HG03066 (cell line): ENCODE measurements around the gene CTSA.

Experiments used
- ATAC-seq: cut with Tn5 transposase; IDR thresholded peaks from one replicate; pipeline ENCODE4 v1.9.1; 2021; ENCODE audit warnings: low read depth; ENCODE audit not compliant: unreplicated experiment

The CTSA gene

DNA sequence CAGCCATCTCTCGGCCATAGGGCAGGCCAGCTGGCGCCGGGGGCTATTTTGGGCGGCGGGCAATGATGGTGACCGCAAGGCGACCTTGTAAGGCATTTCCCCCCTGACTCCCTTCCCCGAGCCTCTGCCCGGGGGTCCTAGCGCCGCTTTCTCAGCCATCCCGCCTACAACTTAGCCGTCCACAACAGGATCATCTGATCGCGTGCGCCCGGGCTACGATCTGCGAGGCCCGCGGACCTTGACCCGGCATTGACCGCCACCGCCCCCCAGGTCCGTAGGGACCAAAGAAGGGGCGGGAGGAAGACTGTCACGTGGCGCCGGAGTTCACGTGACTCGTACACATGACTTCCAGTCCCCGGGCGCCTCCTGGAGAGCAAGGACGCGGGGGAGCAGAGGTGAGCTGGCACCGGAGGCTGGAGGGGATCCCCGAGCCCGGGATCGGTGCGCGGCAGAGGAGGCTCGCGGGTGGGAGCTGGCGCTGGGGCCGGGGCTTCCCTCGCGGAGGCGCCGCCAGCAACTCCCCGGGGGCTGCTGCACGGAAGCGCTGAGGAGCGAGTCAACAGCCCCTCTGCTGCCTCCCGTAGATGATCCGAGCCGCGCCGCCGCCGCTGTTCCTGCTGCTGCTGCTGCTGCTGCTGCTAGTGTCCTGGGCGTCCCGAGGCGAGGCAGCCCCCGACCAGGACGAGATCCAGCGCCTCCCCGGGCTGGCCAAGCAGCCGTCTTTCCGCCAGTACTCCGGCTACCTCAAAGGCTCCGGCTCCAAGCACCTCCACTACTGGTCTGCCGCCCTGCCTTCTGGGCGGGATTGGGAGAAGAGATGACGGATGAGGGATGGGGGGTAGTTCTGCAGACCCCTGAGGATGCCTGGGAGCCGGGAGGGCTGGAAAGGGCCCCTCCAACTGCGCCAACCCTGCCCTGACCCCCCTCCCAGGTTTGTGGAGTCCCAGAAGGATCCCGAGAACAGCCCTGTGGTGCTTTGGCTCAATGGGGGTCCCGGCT is at the start of gene CTSA, which contains the start of gene NEURL2:
Gene CTSA, plus strand, starts transcription at position 351 of the 999 bp plus-strand sequence. Its CDS starts 234 bp downstream, at position 585.
Gene NEURL2, minus strand, starts transcription at position 224 of the 999 bp plus-strand sequence. Its CDS starts 217 bp downstream, at position 7.
- peak; percentile 72 for ATAC-seq

DNA sequence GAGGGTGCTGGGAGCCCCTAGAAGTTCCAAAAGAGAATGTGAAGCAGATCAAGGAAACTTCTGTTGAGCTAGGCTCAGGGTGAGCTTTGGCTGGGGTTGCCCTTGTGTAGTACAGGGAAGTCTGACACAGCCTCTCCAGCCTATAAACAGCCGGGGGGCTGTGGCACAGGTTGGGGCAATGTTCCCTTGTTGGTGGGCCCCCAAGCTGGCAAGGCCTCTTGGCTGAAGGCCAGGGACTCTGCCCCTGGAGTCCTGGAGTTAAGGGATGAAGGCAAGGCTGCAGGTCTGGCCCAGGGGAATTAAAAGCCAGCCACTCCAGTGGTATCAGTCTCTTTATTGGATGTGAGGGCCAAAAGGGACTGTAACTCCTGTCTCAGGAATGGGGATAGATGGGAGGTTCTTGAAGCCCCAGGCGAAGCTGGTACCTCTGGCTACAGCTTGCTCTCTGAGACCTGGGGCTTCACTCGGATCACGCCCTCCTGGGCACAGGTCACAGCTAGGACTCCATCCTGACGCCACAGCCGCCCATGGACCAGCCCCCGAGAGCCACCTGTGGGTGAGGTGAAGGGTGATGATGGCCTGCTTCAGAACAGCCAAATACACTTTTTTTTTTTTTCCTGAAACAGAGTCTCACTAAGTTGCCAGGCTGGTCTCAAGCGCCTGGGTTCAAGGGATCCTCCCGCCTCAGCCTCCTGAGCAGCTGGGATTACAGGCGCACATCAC is 49.6 kb upstream of the CTSA start:
- ATAC-seq: no peak

DNA sequence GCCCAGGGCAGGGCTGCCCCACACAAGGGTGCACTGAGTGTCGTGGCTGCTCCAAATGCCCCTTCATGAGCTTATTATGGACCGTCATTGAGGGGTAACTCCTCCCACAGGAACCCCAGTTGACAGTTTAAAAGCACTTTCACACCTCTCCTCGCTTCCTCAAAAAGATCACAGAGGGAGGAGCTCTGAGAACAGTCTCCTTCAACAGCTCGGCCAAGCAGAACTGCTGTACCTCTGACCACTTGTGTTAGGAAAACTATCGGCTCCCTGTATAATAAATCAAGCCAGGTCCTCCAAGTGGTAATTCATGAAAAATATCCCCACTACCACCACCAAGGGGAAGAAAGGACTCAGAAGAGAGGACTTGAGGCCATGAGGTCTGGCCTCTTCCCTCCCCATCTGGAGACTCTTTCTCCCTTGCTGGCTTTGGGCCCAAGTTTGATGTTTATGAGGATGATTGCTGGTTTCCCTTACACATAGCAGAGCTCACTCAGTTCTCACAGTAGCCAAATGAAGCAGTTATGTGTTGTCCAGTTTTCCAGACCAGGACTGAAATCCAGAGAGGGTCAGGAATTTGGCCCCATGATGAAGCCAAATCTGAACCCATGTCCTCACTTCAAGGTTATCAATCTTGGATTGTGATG is 48.8 kb upstream of the CTSA start:
- peak; percentile 70 for ATAC-seq

DNA sequence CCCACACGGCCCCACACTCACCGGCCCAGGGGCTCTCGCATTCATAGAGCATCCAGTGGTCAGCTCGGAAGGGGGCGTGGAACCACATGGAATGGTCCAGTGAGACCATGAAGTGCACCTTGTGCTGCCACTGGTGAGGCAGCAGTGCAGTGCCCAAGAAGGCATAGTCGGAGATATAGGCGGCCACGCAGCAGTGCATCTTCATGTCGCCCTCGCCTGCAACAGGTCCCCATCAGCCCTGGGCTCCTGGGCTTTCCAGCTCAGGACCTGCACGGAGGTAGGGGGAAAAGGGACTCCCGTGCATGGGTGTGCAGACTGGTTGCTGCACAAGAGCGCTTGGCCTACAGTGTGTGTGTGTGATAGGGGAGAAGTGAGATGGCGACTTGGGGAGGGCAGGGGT is 47.6 kb upstream of the CTSA start:
- no peak for ATAC-seq

DNA sequence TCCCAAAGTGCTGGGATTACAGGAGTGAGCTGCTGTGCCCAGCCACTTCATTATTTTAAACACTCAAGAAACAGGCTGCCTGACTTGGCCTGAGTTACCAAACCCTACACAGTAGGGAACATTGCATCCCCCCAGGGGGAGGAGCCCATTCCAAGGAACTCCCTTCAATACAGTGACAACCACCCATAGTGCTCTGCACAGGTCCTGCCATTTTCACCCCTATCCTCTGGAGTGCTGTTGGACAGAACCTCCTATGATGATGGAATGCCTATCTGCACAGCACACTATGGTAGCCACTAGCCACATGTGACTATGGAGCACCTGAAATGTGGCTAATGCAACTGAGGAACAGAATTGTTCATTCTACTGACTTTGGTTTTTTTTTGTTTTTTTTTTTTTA is 45.7 kb upstream of the CTSA start:
- no peak for ATAC-seq

DNA sequence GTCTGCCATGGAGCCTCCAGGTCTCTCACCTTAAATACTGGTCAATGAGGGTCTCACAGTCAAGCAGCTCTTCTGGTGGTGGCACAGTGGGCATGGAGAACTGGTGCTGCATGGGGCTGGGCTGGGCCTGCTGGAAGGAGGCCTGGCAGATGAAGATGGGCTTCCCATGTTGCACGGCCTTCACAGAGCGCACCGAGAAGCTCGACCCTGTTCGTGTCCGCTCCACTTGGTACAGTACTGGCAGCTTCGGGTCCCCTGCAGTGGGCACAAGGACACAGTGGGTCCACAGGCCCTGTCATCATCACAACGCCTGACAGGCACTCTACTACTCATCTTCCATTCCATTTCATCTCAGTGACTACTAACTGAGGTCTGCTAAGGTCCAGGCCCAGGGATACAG is 42.7 kb upstream of the CTSA start:
- no peak for ATAC-seq

DNA sequence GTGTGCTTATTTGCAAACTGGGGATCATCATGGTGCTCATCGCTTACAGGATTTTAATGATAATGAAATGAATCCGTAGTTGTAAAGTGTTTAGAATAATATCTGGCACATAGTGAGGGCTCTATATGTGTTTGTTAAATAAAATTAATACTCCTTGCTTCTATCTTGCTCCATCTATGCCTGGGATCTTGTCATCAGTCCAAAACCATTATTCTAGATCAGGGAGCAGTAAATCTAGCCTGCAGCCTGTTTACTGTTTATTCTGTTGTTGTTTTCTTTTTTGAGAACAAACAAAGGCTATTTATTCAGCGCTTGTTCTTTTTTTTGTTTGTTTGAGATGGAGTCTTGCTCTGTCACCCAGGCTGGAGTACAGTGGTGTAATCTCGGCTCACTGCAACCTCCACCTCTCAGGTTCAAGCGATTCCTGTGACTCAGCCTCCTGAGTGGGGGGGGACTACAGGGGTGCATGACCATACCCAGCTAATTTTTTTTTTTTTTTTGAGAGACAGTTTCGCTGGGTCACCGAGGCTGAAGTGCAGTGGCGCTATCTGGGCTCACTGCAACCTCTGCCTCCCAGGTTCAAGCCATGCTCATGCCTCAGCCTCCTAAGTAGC is 42.1 kb upstream of the CTSA start:
- ATAC-seq: no peak

DNA sequence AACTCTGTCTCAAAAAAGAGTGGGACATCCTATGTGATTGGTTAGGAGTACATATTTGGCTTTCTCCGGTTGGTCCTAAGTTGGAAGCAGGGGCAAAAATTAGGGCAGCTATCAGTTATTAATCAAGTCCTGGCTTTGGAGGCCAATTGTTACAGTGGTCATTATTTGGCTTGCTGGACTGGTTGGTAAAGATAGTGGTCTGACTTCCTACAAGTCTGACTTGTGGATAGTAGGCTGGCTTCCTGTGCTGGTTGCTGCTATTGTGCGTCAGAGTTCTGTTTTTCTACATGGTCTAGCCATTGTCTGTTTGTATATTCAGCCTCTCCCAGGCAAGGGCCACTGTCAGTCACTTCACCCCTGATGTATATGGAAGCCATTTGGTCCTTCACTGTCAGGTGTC is 40.9 kb upstream of the CTSA start:
- no peak for ATAC-seq

DNA sequence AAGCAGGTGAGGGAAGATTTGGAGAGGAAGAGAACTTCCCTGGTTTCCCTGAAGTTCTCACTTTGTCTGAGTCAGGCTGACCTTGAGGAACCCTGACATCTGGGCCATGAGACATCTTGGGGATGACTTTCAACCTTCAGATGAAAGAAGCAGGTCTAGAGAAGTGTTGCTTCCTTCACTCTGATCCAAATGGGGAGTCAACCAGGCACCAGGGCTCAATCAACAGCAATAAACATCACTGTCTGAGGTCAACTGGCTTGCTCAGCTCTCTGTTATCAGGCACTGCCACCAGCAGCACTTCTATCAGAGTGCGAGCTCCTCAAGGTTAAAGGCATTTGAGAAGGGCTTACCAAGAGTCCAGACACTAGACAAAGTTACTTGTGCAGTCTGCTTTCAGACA is 40.2 kb upstream of the CTSA start:
- no peak for ATAC-seq

DNA sequence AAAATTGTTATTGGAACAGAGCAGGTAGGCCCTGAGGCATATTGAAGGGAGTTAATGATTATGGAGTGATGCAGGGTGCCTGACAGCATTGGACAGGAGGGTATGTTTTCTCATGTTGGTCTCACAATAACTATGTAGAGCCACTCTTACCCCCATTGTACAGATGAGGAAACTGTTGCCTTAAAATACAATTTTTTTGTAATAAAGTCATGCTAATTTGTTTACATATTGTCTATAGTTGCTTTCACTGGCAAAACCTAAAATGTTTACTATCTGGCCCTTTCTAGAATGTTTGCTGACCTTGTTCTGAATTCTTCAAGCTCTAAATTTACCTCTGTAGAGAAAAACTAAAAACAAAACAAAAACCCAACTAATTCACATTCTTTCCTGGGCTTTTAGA is 39.6 kb upstream of the CTSA start:
- no peak for ATAC-seq

DNA sequence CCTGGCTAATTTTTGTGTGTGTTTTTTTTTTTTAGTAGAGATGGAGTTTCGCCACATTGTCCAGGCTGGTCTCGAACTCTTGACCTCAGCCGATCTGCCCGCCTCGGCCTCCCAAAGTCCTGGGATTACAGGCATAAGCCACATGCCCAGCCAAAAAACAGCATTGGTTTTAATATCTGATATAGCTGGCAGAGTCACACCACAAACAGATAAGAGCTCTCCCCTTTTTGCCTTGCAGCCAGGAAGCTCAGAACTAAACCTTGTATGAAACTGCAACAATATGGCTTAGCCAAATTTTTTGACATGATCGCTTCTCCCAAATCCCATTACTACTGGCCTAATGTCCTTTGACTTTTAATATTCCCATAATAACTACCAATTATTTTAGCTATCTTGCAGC is 38.8 kb upstream of the CTSA start:
- ATAC-seq: no peak

DNA sequence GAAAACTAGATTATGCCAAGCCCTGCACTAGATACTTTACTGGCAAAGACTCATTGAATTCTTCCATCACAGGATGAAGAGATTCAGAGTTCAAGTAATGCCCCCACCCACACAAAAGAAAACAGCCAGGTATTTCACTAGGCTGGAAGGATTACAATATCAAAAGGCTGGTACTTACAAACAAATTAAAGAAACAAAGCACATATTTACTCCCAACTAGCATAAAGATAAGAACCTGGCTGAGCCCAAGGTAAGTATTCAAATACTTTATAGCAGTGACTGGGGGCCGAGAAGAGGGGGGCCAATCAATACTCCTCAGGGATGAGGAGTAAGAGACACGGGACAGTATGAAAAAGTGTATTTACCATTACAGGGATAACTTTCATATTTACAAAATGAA is 37.7 kb upstream of the CTSA start:
- ATAC-seq: no peak

DNA sequence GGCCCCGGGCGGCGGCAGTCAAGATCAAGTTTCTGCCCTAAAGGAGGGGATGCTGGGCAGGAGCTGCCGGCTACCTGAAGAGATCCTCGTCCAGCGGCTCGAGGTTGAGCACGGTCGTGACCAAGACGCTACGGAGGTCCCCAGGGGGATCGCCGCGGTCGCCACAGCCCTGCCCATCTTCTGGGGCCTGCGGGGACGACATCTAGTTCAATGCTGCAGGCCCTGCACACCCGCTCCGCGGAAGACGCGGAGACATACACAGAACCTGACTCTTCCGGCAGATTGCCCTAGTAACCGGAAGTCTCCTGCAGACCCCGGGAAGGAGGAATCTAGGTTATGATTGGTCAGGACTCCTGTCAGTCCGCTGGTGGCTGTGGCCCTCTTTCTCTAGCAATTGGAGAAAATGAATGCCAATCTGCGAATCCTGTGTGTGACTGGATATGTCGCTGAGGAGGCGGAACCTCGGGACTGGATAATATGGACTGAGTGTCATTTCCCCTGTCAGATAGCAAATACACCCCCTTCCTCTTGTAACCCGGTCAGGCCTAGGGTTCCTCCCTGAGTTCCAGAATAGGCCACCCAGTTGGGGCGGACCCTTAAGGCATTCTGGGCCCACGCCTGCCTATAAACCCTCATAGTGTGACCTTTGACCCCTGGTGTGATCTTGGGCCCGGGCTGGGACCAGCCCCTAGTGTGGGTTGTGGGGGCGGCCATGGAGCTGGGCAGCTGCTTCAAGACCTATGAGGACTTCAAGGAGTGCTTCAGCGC is 33.8 kb upstream of the CTSA start, which contains the start of the genes ACOT8 and ZSWIM3:
Gene ACOT8, minus strand, starts transcription at position 279 of the 768 bp plus-strand sequence. Its CDS starts 77 bp downstream, at position 202.
Gene ZSWIM3, plus strand, starts transcription at position 501 of the 768 bp plus-strand sequence. Its CDS starts 212 bp downstream, at position 713.
- ATAC-seq: peak; percentile 96

DNA sequence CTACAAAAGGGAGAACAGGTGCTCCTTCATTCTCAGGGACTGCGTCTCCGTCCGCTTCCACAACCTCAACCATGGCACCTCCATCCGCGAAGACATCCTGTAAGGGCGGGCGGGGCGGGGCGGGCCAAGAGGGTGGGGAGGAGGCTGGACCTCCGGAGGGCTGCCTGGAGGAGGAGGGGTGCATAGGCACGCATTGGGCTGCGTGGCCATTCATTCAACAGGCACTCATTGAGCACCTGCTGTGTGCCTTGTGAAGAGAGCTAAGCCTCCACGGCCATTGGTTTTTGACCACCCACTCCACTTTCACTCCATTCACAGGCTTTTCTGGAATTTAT is 33.3 kb upstream of the CTSA start:
- ATAC-seq: peak; percentile 27

DNA sequence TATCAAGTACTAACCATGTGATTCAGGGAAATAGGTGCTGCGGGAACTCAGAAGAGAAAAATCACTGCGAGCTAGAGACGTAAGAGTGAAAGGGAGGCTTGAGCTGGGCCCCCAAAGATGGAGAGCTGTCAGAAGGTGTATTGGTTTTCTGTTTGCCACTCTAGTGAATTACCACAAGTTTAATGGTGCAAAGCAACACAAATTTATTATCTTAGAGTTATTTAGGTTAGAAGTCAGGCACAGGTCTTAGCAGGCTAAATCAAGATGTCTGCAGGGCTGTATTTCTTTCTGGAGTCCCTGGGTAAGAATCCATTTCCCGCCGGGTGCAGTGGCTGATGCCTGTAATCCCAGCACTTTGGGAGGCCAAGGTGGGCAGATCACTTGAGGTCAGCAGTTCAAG is 31.2 kb upstream of the CTSA start:
- no peak for ATAC-seq

DNA sequence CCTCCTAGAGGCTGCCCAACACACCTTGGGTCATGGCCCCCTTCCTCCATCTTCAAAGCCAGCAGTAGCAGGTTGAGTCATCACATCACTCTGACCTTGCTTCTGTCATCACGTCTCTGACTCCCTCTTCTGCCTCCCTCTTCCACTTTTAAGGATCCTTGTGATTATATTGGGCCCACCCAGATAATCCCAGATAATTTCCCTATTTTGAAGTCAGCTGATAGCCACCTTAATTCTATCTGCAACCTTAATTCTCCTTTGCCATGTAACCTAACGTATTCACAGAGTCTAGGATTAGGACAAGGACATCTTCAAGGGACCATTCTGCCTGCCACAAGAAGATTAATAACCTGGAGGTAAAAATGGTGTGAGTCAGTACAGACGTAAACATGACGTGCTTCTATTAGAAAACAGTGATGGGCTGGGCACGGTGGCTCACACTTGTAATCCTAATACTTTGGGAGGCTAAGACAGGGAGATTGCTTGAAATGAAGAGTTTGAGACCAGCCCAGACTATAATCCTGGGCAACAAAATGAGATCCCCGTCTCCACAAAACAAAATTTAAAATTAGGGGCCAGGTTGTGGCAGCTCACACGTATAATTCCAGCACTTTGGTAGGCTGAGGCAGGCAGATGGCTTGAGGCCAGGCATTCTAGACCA is 30.4 kb upstream of the CTSA start:
- no peak for ATAC-seq

DNA sequence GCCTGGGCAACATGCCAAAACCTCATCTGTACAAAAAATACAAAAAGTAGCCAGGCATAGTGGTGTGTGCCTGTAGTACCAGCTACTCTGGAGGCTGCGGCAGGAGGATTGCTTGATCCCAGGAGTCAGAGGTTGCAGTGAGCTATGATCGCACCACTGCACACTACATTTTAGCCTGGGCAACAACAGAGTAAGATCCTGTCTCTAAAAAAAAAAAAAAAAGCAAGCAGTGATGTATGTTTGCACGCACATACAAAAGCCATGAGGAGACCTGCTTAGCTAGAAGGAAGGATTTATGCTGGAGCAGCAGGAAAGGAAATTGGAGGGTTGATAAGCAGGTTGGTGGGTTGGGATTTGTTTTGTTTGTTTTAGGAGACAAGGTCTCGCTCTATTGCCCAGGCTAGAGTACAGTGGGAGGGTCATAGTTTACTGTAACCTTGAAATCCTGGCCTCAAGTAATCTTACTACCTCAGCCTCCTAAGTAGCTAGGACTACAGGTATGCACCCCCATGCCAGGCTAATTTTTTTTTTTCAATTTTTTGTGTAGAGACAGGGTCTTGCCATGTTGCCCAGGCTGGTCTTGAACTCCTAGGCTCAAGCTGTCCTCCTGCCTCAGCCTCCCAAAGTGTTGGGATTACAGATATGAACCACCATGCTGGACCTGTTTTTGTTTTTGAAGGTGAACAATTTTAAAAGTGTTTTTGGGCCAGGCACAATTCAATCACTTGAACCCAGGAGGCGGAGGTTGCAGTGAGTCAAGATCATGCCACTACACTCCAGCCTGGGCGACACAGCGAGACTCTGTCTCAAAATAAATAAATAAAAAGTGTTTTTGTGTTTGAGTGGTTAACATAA is 29.7 kb upstream of the CTSA start:
- ATAC-seq: no peak
